HG03025 (cell line): Measurements from ENCODE around the gene UCKL1.
"Not testable (repeated sequence)": the region's sequence is repeated elsewhere in the genome, so short reads cannot be mapped to it uniquely, and the experiment has no call there.

Source experiments
- ATAC-seq: cut with Tn5 transposase; IDR thresholded peaks from one replicate; pipeline ENCODE4 v1.9.1; 2021; ENCODE audit warnings: mild to moderate bottlenecking, moderate library complexity; ENCODE audit not compliant: unreplicated experiment, low FRiP score

The UCKL1 gene

GRCh38 chr20:63973160-63973479, 16.9 kb upstream of the UCKL1 start:
- ATAC-seq: no peak

- no peak for ATAC-seq
These were observed 16.3 kb upstream of the UCKL1 start for GRCh38 chr20:63972312-63973159.

- not testable (repeated sequence) for ATAC-seq
These were observed 15.7 kb upstream of the UCKL1 start for GRCh38 chr20:63971960-63972311.

GRCh38 chr20:63970714-63971431, 14.7 kb upstream of the UCKL1 start:
- ATAC-seq: no peak

- ATAC-seq: no peak
These were observed 13.9 kb upstream of the UCKL1 start, which contains the start of gene ZNF512B for GRCh38 chr20:63969838-63970713. ZNF512B (minus strand) TSS chr20:63969930; CDS start chr20:63967950, 1,980 bp downstream.

- ATAC-seq: no peak
These were observed 12.9 kb upstream of the UCKL1 start for GRCh38 chr20:63968928-63969760.

GRCh38 chr20:63968136-63968927, 12.1 kb upstream of the UCKL1 start:
- no peak for ATAC-seq

- no peak for ATAC-seq
These were observed 11.3 kb upstream of the UCKL1 start for GRCh38 chr20:63967330-63968135.

GRCh38 chr20:63966944-63967322, 10.7 kb upstream of the UCKL1 start:
- no peak for ATAC-seq

GRCh38 chr20:63966172-63966943, 10.1 kb upstream of the UCKL1 start:
- no peak for ATAC-seq

- no peak for ATAC-seq
These were observed 8.2 kb upstream of the UCKL1 start for GRCh38 chr20:63964412-63964811.

GRCh38 chr20:63963784-63964301, 7.6 kb upstream of the UCKL1 start:
- ATAC-seq: no peak

- no peak for ATAC-seq
These were observed 7.1 kb upstream of the UCKL1 start for GRCh38 chr20:63963348-63963741.

- no peak for ATAC-seq
These were observed 6.5 kb upstream of the UCKL1 start for GRCh38 chr20:63962426-63963347.

- ATAC-seq: no peak
These were observed 5.6 kb upstream of the UCKL1 start for GRCh38 chr20:63961664-63962425.
